Vagina (tissue), 2 donors: ENCODE data around the gene GPR32. TPM values are rescaled to one million over a fixed set of nuclear protein-coding genes. Genes with fewer than 3 reads are reported as not detected.
A peak's percentile ranks its signal among the peaks of the same experiment; 100 is the strongest.

ENCODE experiments used
- DNase-seq, 2 donors: peaks; one replicate each; pipeline ENCODE4 v3.0.0-alpha.2; 2017; ENCODE audit errors: extremely low spot score in 2 of 2
- H3K27ac ChIP-seq: fragments of 200-600 bp; sonication (generic); one replicate; pipeline ENCODE4 v1.5.1; 2019
- H3K27me3 ChIP-seq: fragments of 200-600 bp; sonication (generic); one replicate; pipeline ENCODE4 v1.5.1; 2019
- H3K36me3 ChIP-seq, 2 donors: fragments of 200-600 bp; sonication (generic); one replicate each; pipeline ENCODE4 v1.5.1; 2017 to 2019
- H3K4me1 ChIP-seq: fragments of 200-600 bp; sonication (generic); one replicate; pipeline ENCODE4 v1.5.1; 2019
- H3K4me3 ChIP-seq, 2 donors: fragments of 200-600 bp; sonication (generic); 1 replicate in 1 of 2; 2 replicates in 1 of 2; pipeline ENCODE4 v1.5.1; 2016 to 2019
- H3K9me3 ChIP-seq: fragments of 200-600 bp; sonication (generic); one replicate; pipeline ENCODE4 v1.5.1; 2019
- POLR2A ChIP-seq, 2 donors: fragments of 450-650 bp; IDR thresholded peaks; one replicate each; pipeline ENCODE4 v1.6.1; 2017; ENCODE audit warnings: antibody characterized with exemption in 2 of 2, mild to moderate bottlenecking in 2 of 2, moderate library complexity in 2 of 2
- POLR2AphosphoS5 ChIP-seq, 2 donors: sonication (generic); formaldehyde crosslinking; IDR thresholded peaks; one replicate each; pipeline ENCODE4 v1.9.0; 2017; ENCODE audit warnings: antibody characterized with exemption in 2 of 2, mild to moderate bottlenecking in 2 of 2, low read depth in 1 of 2; ENCODE audit not compliant: insufficient read depth in 1 of 2
- intact Hi-C: fragments of 100-400 bp; cut with DNase I; formaldehyde crosslinking; loops from one replicate; pipeline ENCODE4 v1.15.1; 2023
- total RNA-seq: library from RNA; depleted of rRNA; stranded (reverse); fragments of >200 nt; gene quantifications from one replicate; pipeline ENCODE4 v1.2.3, GENCODE V29; 2016
- TF ChIP-seq, protein P1 (sequence below), 3 experiments: fragments of 450-650 bp in 2 of 3; fragments of 200-600 bp in 1 of 3; sonication (generic) in 1 of 3; IDR thresholded peaks; one replicate each; pipeline ENCODE4 v1.5.1; 2017 to 2019; ENCODE audit warnings: antibody characterized with exemption in 3 of 3, mild to moderate bottlenecking in 2 of 3, moderate library complexity in 2 of 3

Gene GPR32
- total RNA-seq, 1 donor from 2014 or later = not detected

DNA sequence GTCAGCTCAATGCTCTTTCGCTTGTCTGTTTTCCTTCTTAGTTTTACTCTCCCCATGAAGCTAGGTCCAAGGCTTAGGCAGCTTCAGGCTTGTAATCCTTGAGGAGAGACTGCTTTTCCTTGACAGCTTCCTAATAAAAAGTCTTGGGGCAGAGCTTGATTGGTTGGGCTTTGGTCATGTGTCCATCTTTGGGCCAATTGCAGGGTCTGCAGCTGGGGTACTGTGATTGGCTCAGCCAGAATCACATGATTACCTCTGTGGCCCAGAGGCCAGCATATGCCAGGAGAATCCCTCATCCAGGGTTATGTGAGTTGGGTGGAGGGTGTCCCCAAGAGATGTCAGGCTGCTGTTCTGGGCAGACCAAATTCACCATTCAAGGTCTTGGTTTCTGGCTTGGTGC lies 45.2 kb downstream of the GPR32 start:
- no peak overlapping the region for H3K4me3 ChIP-seq
- TF ChIP-seq, protein P1, sequence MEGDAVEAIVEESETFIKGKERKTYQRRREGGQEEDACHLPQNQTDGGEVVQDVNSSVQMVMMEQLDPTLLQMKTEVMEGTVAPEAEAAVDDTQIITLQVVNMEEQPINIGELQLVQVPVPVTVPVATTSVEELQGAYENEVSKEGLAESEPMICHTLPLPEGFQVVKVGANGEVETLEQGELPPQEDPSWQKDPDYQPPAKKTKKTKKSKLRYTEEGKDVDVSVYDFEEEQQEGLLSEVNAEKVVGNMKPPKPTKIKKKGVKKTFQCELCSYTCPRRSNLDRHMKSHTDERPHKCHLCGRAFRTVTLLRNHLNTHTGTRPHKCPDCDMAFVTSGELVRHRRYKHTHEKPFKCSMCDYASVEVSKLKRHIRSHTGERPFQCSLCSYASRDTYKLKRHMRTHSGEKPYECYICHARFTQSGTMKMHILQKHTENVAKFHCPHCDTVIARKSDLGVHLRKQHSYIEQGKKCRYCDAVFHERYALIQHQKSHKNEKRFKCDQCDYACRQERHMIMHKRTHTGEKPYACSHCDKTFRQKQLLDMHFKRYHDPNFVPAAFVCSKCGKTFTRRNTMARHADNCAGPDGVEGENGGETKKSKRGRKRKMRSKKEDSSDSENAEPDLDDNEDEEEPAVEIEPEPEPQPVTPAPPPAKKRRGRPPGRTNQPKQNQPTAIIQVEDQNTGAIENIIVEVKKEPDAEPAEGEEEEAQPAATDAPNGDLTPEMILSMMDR (IDR thresholded peaks at IDR 0.05) = no peak
- no peak for TF ChIP-seq POLR2A (IDR thresholded peaks at IDR 0.05)
- no peak for TF ChIP-seq POLR2AphosphoS5 (IDR thresholded peaks at IDR 0.05; ENCODE audit: insufficient read depth in 1 of 2, low read depth in 1 of 2)
- no peaks in the 10 kb centered on the region for H3K9me3 ChIP-seq
- intact Hi-C loops = no loop called here
- no peaks in the 10 kb centered on the region for H3K36me3 ChIP-seq
- no peak overlapping the region for H3K27ac ChIP-seq
- H3K4me1 ChIP-seq = peaks cover 11% of the 10 kb centered on the region
- no peaks in the 10 kb centered on the region for H3K27me3 ChIP-seq
- no peak for DNase-seq

GRCh38 chr19:50817941-50818858 lies 47.9 kb downstream of the GPR32 start:
- no peak for DNase-seq
- H3K27me3 ChIP-seq = no peaks in the 10 kb centered on the region
- intact Hi-C loops = no loop called here
- peak overlapping the region in 1 of 2 donors; percentile 24 for H3K4me3 ChIP-seq
- no peak for TF ChIP-seq POLR2AphosphoS5 (IDR thresholded peaks at IDR 0.05; ENCODE audit: insufficient read depth in 1 of 2, low read depth in 1 of 2)
- TF ChIP-seq, protein P1 (IDR thresholded peaks at IDR 0.05) = no peak
- no peak for TF ChIP-seq POLR2A (IDR thresholded peaks at IDR 0.05)
- H3K27ac ChIP-seq = no peak overlapping the region
- H3K36me3 ChIP-seq = no peaks in the 10 kb centered on the region
- H3K4me1 ChIP-seq = peaks cover 18% of the 10 kb centered on the region
- H3K9me3 ChIP-seq = no peaks in the 10 kb centered on the region

- Histone ChIP-seq H3K27me3 (no peaks in the 10 kb centered on the region), H3K27ac (no peak overlapping the region), H3K4me1 (peaks cover 18% of the 10 kb centered on the region), H3K36me3 (no peaks in the 10 kb centered on the region), H3K4me3 (no peak overlapping the region), H3K9me3 (no peaks in the 10 kb centered on the region)
- TF ChIP-seq POLR2A (IDR thresholded peaks at IDR 0.05) = no peak
- TF ChIP-seq POLR2AphosphoS5 (IDR thresholded peaks at IDR 0.05; ENCODE audit: insufficient read depth in 1 of 2, low read depth in 1 of 2) = no peak
- TF ChIP-seq, protein P1 (IDR thresholded peaks at IDR 0.05) = no peak
- no peak for DNase-seq
- intact Hi-C loops = no loop called here
Observed at GRCh38 chr19:50818859-50819472, 48.7 kb downstream of the GPR32 start.

- H3K9me3 ChIP-seq = no peaks in the 10 kb centered on the region
- intact Hi-C loops = no loop called here
- TF ChIP-seq POLR2AphosphoS5 (IDR thresholded peaks at IDR 0.05; ENCODE audit: insufficient read depth in 1 of 2, low read depth in 1 of 2) = no peak
- no peak for TF ChIP-seq POLR2A (IDR thresholded peaks at IDR 0.05)
- TF ChIP-seq, protein P1 (IDR thresholded peaks at IDR 0.05) = no peak
Observed at GRCh38 chr19:50819636-50820035, 49.4 kb downstream of the GPR32 start.

More at GRCh38 chr19:50819636-50820035, 49.4 kb downstream of the GPR32 start:
- no peak overlapping the region for H3K4me3 ChIP-seq
- peaks cover 18% of the 10 kb centered on the region for H3K4me1 ChIP-seq
- no peaks in the 10 kb centered on the region for H3K27me3 ChIP-seq
- no peak for DNase-seq
- H3K27ac ChIP-seq = no peak overlapping the region
- H3K36me3 ChIP-seq = no peaks in the 10 kb centered on the region
